GM21576 (cell line): ENCODE measurements around the gene SGF29.
"Not testable (repeated sequence)": the region's sequence is repeated elsewhere in the genome, so short reads cannot be mapped to it uniquely, and the experiment has no call there.

ENCODE experiments used
- ATAC-seq: cut with Tn5 transposase; IDR thresholded peaks from one replicate; pipeline ENCODE4 v1.9.1; 2021; ENCODE audit warnings: mild to moderate bottlenecking, moderate library complexity; ENCODE audit not compliant: unreplicated experiment

Gene SGF29

DNA sequence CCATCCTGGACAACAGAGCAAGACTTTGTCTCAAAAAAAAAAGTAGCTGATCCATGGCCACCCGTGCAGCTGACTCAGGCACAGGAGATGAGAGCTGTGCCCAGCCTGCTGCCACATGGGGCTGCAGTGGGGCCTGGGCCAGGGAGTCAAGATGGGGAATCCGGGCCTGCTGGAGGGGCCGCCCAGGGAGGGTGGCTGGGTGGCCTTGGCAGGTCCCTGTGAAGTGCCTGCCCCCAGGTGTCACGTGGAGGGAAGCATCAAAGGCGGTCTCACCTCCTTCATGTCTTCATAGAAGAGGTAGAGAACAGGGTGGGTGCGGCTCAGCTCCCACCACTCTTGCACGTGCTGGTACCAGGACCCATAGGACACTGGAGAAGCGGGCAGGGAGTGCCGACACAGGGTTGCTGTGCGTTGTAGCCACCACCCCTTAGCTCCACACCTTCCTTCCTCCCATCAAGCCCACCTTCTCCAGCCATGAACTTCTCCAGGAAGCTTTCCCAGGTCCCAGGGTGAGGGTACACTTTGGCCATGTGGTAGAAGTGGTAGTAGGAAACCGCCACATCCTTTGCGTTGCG, 39.3 kb downstream of the SGF29 start:
- no peak for ATAC-seq

DNA sequence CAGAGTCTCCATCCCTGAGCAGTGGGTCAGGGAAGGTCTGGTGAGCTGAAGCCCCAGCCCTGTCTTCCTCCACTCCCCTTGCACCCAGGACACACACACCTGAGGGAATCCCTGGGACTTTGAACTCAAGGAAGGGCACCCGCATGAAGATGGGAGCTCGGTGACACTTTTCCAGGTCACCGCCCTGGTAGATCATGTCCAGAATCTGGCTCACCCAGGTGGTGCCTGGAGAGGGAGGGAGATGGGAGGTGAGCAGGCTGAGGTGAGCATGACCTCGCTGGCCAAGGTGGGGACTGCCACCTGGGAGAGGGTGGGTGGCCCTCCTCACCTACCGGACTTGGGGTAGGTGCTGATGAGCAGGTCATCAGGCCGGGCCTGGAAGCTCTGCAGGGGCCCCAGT, 41.7 kb downstream of the SGF29 start:
- ATAC-seq = not testable (repeated sequence)

DNA sequence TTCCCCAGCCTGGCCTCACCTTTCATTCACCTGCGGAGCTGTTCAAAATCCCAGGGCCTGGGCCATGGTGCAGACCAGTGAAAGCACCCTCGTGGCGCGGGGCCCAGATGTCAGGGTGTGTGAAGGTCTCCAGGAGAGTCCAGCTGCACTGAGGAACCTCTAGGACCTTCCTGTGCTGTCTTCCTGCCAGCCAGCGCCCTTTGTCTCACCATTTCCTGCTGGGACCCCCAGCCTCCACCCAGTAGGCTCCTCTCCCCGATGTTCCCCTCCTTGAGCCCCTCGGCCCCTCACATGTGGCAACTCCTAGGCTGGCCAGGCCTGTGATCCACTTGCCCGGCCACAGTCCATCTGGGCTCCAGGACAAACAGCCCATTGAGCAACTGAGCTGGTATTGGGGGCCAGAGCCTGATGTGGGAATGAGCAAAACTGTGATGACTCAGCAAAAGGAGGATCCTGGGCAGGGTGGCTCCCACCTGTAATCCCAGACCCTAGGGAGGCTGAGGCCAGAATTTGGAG, 42.5 kb downstream of the SGF29 start:
- no peak for ATAC-seq

DNA sequence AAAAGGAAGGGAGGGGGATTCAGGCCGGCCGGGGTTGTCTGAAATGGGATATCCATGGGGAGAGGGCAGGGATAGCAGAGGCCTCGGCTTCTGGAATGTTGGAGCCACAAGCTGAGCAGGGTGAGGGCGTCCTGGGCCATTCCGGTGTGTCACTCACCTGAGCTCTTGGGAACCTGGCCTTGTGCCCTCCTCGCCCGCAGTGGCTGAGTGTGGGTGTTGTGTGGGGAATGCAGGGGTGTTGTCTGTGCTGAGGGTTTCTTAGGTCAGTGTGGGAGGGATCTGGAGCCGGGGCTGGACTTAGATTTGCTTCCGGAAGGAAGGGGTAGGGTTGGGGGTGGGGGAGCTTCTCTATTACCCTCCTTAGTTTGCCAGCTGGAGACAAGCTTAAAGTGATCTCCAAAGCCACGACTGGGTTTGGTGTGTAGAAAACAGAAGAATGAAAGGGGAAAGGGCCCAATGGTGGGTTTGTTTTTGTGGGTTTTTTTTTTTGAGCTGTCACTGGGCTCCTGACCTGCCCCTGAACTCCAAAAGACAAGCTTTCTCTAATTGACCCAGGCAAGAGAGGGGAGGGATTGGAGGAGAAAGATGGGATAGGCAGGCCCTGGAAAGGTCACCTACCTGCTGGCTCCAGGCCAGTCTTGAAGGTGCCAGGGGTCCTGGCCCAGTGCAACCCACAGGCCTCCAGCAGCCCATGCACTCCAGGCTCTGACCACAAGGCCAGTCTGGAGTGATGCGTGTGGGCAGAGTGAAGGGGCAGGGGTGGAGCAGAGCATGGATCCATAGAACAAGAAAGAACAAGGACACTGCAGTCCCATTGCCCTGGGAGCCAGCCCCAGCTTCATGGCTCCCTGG, 43.3 kb downstream of the SGF29 start, which contains the start of gene SULT1A2:
TSS of gene SULT1A2 (minus strand) at position 211 of the 852 bp plus-strand sequence. CDS start 1,120 bp downstream, outside the sequence.
- ATAC-seq = no peak

DNA sequence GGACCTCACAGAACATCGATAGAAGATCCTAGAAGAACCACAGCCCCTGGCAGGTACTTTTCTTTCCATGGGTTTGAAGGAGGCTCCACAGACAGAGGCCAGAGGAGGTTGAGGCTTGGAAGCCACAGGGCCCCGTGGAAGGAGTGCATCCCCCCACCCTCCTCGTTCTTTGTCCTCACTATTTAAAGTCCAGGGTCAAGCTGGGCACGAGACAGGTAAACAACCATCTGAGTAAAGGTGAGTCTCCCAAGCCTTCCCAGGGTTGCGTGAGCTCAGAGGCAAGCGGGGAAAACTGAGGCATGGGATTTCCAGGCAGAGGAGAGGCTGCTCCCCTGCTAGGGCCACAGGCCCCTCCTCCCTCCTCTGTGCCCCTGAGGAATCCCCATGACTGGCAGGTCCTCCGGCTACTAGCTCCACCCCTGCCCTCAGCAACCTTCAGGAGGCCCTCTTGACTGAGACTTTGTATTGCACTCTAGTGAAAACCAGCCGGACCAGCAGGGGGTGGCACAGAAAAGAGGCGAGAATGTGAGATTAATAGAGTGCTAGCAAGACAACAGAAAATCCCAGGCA, 44.1 kb downstream of the SGF29 start:
- no peak for ATAC-seq

DNA sequence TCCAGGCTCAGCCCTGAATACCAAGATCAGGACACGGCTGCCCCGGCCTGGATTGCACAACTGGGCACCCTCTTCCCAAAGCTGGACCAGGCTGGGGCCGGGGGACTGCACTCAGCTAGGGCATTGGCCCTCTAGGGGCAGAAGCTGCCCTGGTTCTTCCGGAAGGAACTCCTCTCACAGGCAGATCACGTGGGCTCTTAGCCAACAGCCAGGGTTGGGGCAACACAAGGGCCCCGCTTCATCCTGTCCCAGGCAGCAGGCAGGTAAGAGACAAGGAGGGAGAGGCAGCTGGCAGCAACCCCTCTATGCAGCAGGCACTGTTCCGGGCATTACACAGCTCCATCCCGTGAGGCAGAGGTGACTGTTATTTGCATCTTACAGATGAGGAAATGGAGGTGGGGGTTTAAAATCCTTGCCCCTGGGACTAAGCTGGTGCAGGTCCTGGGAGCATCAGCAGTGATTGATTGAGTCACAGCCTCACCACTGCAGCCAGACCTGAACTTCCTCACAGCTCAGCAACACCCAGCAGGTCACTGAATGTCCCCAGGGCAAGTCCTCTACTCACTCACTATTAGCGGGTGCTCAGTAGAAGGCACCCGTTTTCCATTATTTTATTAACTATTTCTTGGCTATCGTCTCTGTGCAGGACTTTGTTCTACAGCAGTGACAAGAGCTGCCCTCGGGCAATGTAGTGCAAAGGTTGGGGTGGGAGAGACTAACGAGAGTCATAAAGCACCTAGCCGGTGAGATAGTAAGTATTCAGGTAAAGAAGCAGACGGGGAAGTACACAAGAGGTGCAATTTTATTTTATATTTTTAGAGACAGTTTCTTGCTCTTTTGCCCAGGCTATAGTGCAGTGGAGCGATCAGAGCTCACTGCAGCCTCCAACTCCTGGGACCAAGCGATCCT, 45.9 kb downstream of the SGF29 start:
- ATAC-seq = peak; percentile 68

DNA sequence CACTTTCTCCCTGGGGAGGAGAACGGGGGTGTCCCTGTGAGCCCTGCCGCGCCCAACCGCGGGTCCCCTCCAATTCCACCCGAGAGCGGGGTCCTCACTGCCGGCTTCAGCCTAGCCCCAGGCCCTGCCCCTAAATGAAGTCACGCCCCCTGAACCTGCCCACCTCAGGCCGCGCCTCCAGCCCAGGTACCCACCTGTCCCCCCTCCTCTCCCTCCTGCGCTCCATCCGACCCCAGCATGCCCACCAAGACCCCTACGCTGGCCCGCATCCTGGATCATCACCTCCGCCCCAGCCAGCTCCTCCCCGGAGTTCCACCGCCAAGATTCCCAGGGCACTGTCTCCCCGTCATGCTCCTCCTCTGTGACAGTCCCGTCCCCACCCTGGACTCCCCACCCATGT, 47.2 kb downstream of the SGF29 start:
- ATAC-seq = not testable (repeated sequence)

DNA sequence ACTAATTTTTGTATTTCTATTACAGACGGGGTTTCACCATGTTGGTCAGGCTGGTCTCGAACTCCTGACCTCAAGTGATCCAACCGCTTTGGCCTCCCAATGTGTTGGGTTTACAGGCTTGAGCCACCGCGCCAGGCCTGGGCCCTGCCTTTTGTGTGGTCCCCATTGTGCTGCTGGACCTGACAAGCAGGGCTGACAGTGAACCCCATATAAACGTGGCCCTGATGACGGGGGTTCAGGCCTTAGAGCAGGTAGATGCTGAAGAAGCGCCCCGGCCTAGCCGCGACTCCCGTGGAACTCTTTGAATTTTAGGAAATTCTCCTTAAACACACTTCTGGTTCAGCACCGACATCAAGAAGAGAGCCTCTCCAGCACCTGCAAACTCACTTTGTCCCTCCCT, 47.9 kb downstream of the SGF29 start:
- not testable (repeated sequence) for ATAC-seq

DNA sequence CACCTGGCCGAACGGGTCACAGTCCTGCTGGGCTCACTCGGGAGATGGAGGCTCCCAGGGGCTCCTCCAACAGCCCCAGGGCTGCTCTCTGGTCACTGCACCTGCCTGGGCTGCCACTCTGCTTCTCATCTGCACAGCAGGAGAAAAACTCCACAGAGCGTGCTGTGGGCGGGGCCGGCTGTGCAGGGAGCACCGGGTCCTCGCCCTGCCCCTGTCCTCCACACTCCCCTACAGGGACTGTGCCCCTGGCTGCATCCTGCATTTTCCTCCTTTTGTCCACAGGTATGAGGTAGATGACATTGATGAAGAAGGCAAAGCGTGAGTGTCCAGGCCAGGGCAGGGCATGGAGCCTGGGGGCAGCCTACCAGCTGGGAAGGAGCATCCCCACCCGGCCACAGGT, 48.3 kb downstream of the SGF29 start:
- ATAC-seq = not testable (repeated sequence)

DNA sequence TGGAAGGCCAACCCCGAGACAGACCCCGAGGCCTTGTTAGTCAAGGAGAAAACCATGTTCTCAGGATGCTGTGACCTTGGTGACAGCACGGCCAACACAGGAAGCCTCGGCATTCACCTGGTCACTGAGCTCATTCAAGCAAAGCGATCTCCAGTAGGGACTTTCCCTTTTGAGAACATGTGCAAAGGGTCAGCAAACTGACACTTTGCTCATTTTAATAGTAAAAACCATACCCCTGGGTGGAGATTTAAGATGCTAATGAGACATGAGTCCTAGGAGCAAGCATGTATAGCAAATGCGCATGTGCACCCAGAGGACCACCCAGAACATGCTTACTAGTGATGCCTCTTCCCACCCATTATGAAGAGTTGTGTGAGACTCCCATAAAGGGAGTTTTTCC, 48.8 kb downstream of the SGF29 start:
- ATAC-seq = no peak

DNA sequence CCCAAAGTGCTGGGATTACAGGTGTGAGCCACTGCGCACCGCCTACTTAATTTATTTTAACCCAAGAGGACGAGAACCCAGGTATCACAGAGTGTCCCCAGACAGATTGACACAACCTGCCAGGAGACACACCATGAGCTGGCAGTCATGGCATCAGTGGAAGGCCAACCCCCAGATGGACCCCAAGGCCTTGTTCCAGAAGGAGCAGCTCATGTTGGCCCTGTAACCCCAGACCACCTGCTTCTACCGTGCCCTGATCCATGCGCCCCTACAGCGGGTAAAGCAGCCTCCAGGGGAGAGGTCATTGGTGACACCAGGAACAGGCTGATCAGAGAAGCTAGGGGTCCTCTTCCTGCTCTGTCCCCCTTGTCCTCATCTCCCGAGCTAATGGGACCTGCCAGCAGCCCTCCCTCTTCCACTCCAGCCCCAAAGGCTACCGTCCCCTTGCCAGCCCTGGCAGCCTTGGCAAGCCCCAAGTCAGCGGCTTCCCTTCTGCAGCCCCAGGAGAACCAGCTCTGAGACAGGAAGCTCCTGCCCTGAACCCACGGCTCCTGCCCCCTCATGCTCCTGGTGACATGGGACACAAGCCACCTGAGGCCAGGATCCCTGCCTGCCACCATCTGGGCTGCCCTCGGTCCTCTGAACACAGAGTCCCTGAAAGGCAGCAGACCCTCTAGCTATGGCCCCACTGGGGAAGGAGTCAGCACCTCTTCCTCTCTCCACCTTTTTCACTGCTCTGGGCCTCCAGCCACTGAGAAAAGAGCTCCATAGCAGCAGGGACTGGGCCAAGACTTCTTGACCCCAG, 49.9 kb downstream of the SGF29 start:
- ATAC-seq = no peak

DNA sequence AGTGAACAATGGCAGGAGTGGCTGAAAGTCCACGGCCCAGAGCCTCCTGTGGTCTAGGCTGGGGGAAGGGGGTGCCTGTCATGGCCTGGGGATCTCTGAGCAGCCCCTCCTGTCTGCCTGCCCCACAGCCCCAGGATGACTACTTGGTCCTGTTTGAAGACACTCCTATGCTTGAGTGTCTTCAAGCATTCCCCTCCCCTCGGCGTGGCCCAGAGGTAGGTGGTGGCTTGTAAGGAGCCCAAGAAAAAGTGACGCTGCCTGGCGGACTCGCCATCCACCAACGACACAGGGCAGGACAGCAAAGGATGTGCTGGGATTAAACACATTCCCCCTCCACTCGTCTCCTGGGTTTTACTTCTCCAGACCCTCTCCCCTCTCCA, 50.5 kb downstream of the SGF29 start:
- ATAC-seq = no peak

DNA sequence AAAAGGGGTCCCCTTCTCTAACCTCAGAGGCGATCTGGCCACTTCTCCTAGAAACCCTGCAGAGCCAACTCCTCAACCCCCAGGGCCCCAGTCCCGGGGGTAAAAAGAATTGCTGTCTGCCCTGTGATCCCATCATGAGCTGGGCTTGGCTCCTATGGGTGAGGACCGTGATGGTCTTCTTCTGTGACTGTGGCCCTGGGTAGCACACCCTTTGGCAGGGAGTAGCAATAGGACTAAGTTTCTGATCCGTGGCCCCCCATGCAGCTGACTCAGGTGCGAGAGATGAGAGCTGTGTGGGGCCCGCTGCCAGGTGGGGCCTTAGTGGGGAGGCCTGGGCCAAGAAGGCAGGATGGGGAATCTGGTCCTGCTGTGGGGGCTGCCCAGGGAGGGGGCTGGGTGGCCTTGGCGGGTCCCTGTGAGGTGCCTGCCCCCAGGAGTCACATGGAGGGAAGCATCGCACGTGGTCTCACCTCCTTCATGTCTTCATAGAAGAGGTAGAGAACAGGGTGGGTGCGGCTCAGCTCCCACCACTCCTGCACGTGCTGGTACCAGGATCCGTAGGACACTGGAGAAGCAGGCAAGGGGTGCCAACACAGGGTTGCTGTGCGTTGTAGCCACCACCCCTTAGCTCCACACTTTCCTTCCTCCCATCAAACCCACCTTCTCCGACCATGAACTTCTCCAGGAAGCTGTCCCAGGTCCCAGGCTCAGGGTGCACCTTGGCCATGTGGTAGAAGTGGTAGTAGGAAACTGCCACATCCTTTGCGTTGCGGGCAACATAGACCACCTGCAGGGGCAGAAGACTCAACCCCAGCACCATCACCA, 52.8 kb downstream of the SGF29 start:
- ATAC-seq = no peak

DNA sequence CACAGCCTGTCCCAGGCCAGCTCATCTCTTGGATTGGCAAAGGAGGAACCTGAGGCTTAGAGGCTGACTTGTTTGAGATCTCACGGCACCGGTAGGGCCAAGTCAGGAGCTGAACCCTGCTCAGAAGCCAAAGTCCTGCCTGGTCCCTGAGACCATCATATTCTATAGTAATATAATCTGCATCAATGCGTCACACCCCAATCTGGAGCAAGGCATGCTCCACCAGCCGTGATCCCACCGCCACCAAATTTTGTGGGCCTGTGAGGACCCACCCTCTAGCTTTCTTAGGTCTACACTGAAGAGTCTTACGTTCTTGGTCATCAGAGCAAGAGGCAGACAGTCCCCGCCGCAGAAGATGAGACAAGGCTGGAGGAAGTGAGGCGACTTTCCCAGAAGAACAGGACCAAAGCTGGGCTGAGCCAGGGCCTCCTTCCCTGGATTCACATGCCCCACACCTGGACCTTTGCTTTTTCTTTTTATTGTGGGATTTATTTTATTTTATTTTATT, 53.5 kb downstream of the SGF29 start:
- no peak for ATAC-seq

DNA sequence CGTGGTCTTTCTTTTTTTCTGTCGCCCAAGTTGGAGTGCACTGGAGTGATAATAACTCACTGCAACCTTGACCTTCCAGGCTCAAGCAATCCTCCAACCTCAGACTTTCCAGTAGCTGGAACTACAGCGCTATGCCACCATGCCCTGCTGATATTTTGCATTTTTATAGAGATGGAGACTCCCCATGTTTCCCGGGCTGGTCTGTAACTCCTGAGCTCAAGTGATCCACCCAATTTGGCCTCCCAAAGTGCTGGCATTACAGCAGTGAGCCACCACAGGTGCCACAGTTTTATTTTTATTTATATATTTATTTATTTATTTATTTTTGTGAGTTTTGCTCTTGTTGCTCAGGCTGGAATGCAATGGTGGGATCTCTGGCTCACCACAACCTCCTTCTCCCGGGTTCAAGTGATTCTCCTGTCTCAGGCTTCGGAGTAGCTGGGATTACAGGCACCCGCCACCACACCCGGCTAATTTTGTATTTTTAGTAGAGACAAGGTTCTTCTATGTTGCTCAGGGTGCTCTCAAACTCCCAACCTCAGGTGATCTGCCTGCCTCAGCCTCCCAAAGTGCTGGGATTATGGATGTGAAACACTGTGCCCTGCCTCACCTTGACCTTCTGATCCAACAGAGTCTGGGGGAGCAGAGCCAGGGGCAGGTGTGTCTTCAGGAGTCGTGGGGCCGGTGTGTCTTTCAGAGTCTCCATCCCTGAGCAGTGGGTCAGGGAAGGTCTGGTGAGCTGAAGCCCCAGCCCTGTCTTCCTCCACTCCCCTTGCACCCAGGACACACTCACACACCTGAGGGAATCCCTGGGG, 54.2 kb downstream of the SGF29 start:
- not testable (repeated sequence) for ATAC-seq

DNA sequence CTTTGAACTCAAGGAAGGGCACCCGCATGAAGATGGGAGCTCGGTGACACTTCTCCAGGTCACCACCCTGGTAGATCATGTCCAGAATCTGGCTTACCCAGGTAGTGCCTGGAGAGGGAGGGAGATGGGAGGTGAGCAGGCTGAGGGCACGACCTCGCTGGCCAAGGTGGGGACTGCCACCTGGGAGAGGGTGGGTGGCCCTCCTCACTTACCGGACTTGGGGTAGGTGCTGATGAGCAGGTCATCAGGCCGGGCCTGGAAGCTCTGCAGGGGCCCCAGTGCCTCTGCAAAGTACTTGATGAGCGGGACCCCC, 54.7 kb downstream of the SGF29 start:
- ATAC-seq = not testable (repeated sequence)

DNA sequence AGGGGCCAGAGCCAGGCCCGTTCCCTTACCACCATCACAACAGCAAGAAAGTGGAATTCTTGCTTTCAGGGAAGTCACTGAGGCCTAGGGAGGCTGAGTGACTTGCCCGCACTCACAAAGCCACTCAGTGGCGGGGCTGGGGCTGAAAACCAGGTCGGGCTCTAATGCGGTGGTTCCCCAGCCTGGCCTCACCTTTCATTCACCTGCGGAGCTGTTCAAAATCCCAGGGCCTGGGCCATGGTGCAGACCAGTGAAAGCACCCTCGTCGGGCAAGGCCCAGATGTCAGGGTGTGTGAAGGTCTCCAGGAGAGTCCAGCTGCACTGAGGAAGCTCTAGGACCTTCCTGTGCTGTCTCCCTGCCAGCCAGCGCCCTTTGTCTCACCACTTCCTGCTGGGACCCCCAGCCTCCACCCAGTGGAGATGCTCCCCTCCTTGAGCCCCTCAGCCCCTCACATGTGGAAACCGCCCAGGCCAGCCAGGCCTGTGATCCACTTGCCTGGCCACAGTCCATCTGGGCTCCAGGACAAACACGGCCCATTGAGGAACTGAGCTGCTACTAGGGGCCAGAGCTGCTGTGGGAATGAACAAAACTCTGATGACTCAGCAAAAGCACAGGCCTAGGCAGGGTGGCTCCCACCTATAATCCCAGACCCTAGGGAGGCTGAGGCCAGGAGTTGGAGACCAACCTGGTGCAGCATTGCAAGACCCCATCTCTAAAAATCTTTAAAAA, 55.3 kb downstream of the SGF29 start:
- not testable (repeated sequence) for ATAC-seq
